CD4-positive, alpha-beta T cell treated with Interleukin-21 for 1 hour (primary cell): Measurements from ENCODE around the gene NFX1.
"Not testable (repeated sequence)": the region's sequence is repeated elsewhere in the genome, so short reads cannot be mapped to it uniquely, and the experiment has no call there.

ENCODE experiments used
- DNase-seq: peaks from one replicate; pipeline ENCODE4 v3.0.0-alpha.2; 2020

Gene NFX1

DNA sequence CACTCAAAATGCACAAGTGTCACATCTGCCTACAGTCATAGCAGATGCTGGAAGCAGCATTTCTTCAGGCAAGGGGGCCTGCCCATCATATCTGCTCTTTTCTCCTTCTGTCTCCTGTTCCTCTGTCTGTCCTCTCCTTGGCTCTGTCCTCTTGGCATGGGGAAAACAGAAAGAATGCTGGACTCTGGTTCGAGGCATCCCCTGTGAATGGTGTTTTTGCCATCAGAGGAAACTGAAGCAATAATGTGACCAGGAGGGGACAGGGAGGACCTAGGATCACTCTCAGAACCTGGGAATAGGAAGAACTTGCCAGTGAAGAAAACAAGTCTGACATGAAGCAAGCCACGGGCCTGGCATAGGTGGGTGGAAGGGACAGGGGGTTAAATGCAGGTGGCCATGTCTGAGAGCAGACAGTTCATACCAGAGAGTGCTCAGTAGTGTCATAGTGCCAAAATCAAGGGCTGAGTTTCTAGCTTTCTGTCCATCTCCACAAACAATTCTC, 76.7 kb downstream of the NFX1 start:
- DNase-seq: no peak

DNA sequence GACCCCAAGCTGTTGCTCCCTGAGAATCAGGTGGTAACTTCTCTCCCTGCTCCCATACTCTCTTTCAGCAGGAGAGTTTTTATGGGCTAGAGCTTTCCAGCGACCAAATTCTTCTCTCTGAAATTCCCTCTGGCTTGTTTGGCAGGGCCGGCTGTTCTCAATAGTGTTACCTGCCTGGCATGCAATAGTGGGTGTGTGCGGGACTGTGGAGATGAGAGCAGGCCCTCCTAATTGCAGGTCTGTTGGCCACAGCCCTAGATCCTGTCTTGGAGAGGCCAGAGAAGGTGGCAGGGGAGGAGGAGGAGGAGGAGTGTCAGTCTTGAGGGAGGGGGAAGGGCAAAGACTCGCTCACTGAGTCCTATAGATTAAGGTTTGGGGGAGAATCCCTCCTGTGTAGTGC, 82.6 kb downstream of the NFX1 start:
- no peak for DNase-seq

DNA sequence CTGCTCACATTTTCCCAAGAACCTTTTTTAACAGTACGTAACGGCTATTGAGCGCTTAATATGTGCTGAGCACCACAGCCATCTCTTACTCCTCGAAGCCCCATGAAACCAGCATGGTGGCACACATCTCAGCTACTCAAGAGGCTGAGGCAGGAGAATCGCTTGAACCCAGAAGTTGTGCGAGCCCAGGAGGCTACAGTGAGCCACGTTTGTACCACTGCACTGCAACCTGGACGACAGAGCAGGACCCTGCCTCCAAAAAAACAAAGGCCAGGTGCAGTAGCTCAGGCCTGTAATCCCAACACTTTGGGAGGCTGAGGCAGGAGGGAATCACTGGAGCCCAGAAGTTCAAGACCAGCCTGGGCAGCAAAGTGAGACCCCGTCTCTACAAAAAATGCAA, 83.9 kb downstream of the NFX1 start:
- DNase-seq: no peak

DNA sequence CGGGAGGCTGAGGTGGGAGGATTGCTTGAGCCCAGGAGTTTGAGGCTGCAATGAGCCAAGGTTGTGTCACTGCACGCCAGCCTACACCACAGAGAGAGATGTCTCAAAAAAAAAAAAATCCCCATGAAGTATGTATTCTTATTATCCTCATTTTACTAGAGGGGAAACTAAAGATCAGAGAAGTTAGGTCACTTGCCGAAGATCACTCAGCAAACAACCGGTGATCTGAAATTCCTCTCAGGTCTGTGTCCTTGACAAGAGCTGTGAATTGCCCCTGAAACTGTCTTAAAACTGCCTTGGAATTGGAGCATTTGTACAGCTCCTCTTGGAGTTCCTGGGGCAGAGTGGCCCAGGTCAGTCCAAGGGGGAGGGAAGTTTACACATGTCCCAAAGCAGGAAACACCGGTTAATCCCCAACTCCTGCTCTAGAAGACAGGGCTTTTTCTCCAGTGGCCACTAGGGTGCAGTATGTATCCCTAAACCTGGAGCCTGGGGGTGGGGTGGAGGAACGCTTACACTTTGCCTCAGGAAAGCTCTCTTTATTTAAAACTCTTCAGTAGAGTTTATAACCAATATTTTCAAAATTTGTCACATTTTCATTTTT, 84.4 kb downstream of the NFX1 start:
- peak; percentile 71 for DNase-seq

DNA sequence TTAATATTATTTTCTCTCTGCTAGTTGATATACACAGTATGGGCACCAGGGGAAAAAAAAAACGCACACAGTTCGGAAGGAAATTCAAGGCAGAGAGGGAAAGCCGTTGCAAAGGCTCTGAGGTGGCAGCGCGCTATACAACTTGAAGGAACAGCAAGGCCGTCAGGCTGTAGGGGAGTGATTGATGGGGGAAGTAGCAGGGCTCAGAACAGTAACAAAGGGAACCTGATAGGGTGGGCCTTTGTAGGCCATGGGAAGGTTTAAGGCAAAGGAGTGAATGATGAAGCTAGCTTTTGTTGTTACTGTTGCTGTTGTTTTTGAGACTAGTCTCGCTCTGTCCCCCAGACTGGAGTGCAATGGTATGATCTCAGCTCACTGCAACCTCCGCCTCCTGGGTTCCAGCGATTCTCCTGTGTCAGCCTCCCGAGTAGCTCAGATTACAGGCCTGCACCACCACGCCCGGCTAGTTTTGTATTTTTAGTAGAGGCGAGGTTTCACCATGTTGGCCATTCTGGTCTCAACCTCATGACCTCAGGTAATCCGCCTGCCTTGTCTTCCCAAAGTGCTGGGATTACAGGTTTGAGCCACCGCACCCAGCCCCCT, 85.0 kb downstream of the NFX1 start:
- no peak for DNase-seq

DNA sequence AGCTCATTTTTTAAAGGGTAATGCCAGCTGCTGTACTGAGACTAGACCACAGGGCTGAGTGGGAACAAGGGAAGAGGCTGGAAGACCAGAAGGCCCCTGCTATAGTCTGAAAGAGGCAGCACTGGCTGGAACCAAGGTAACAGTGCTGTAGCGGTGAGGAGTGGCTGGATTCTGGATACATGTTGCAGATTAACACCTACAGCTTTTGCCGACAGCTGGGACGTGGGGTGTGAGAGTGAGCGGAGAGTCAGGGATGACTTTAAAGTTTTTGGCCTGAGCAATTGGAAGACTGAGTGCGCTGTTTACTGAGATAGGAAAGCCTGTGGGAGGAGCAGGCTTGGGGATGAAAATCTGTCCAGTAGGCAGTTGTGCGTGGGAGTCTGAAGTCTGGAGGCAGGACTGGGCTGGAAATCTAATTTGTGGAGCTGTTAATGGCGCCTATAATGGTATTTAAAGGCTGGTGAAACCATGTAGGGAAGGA, 85.6 kb downstream of the NFX1 start:
- no peak for DNase-seq

DNA sequence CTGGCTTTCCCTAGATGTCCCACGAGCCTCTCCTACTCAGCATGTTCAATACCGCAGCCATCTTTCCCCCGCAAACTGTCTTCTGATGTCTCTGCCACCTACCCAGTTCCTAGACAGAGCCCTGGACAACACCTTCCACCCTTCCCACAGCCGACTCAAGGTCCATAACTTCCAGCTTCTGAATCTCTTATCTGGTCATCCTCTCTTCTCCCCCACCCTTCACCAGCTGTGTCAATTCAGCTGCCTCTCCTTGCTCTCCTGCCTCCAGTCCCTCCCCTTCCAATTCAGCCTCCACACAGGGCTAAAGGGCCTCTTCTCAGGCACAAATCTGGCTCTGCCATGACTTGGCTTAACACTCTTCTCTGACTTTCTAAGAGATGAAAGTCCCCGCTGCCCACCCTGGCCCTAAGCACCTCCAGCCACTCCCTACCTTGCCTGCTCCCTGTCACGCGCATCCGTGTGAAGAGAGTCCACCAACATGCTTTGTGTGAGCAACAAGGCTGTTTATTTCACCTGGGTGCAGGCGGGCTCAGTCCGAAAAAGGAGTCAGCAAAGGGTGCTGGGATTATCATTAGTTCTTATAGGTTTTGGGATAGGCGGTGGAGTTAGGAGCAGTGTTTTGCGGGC, 86.9 kb downstream of the NFX1 start:
- DNase-seq: no peak

DNA sequence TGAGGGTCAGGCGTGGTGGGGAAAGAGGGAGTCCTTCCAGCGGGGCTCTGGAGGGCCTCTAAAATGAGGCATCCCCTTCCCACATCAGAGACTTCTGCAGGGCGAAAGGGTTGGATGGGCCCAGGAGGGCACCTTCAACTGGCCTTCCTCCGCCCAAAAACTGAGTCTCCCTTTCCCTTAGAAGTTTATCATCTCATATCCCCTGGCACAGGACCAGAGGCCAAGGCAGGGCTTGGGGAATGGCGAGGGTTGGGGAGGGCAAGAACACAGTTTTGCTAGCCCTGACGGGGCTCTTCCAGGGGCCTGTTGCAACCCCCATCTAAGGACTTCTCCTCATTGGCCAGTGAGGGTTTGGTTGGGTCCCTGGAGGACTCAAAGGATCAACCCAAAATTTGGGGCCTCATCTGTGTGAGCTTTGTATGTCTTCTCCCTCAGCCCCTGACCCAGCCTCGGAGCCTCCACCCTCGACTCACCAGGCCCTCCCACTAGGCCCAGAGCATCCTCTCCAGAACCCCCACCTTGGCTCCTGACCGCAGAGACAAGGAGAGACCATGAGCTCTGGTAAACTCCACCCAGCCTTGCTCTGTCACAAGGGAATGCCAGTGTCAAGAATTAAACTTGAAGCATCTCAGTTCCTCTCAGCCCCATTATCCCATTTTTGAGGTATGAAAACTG, 87.9 kb downstream of the NFX1 start:
- DNase-seq: no peak

DNA sequence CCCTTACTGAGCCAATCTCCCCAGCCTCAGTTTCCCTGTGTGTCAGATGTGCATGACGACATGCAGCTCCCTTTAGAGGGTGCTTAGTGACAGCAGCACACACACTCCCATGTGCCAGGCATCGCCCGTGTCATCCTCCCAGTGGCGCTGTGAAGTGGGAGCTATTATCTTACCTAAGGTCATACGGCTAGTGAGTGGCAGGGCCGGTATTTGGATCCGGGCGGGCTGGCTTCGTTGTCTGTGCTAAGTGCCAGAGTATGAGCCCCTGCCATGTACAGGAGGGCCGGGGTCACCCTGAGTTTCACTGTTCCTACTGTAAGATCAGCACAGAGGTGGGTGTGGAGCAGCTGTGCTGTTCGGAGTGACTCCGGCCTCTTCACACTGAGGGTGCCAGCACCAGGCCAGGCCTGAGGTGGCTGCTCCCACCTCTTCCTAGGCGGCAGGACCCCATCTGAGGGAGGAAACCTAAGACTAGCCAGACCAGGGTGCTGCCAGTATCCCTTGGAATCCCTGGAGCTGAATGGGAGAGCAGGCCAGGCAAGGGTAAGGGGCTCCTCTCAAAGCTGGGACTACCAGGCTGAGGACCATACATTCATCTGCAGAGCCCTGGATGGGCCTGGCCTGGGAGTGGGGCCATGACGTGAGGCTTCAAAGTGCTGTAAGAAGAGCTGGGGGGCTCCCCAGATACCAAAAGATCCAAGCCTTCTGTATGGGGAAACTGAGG, 89.5 kb downstream of the NFX1 start:
- no peak for DNase-seq

DNA sequence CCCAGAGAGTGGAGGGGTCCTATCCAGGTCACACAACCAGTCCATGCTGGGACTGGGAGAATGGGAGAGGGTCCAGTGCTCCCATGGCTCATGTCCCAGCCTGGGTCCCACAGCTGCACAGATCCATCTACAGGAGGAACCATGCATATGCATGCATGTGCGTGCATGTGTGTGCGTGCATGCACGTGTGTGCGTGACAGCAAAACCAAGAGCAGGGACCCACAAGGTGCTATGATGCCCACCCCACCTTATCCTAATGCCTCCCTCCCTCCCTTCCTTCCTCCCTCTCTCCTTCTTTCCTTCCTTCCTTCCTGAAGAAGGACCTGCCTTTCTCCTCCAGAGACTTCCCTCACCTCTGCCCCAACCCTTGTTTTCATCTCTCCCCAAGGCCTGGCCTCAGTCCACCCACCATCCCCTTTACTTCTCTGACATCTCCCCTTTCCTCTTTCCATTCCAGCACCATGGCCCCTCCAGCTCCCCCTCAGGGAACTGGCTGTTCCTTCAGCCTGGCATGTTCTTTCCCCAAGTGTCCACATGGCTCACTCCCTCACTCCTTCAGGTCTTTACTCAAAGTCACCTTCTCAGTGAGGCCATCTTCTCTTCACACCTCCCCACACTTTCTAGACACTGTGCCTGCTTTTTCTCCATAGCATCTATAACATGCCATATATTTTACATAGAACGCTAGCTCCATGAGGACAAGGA, 90.2 kb downstream of the NFX1 start:
- DNase-seq: no peak

DNA sequence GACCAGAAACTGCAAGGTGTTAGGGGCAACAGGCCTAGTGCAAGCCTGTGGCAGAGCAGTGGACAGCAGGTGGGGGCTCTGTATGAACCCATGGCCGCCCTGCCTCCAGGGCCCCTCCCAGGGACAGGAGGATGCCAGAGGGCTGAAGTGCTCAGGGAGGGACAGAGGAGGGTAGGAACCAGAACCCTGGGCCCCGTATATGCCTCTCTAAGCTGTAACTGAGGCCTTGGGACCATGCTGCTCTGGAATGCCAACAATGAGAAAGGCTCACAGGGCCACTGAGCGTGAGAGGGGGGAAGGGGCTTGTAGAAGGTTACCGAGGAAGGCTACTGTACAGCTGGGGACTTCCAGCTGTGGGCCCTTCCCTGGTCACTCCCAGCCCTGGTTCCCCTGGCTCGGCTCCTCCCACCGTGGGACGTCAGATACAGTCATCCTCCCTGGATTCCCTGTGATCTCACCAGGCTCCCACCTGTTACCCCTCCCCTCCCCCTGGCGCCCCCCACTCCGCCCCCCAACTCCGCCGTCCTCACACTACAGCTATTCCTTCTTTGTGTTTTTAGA, 91.0 kb downstream of the NFX1 start:
- DNase-seq: no peak

DNA sequence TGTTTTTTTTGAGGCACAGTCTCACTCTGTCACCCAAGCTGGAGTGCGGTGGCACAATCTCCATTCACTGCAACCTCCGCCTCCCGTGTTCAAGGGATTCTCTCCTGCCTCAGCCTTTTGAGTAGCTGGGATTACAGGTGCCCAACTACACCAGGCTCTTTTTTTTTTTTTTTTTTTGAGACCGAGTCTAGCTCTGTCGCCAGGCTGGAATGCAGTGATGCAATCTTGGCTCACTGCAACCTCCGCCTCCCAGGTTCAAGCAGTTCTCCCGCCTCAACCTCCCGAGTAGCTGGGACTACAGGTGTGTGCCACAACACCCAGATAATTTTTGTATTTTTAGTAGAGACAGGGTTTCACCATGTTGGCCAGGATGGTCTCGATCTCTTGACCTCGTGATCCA, 92.1 kb downstream of the NFX1 start:
- DNase-seq: not testable (repeated sequence)

DNA sequence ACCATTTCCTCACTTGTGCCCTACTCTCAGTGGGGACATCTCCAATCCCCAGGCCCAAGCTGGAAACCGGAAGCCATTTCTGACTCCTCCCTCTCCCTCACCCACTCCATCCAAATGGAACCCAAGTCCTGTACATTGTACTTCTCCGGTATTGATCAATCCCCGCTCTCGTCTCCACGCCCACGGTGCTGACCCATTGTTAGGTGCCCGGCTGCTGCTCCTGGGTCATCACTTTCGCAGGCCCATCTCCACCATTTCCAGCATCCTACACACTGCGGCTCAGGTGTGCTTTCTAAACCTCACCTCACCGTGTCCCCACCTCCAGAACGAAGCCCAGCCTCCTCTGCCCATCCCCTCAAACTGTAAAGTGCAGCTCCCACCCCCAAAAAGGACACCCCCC, 93.1 kb downstream of the NFX1 start:
- DNase-seq: not testable (repeated sequence)

DNA sequence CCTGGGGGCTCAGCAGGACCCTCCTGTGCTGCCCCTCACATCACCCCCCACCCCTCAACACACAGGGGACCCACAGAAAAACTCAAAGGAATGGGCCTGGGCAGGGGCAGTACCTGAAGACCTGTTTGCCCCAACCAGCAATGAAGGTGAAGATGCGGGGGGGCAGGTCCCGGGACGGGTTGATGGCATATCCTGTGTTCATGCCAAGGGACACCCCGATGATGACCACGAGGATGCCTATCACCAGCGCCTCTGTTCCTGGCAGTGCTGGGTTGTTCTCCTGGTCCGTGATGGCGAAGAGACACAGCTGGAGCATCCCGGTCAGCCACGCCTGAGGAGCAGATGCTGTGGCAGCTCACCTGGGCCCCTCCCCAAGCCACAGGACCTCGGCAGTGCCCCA, 95.2 kb downstream of the NFX1 start:
- not testable (repeated sequence) for DNase-seq

DNA sequence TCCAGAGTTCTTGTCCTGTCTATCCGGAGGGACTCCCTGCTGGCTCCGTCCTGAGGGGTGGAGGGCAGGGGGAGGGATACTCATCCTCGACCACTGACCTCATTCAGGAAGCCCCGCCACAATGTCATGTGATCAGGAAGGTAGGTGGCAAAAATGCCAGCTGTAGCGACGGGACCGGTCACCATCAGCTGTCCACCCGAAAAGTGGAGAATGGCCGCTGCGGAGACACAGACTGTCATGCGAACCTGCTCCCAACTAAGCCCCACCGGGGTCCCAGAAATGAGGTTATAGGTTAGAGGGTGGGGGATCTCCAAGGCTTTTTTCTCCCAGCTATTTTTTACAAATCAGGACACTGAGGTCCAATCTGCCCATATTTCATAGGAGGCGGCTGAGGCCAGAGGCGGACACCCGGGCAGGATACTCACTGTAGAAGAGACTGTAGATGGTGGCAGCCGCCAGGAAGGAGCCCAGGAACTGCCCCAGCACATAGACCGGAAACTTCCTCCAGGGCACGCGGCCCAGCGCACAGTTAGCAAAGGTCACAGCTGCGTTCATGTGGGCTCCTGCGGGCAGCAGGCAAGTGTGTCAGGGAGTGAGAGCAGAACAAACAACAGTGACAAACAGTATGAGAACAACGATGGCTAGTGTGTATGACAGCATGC, 95.8 kb downstream of the NFX1 start:
- DNase-seq: not testable (repeated sequence)

DNA sequence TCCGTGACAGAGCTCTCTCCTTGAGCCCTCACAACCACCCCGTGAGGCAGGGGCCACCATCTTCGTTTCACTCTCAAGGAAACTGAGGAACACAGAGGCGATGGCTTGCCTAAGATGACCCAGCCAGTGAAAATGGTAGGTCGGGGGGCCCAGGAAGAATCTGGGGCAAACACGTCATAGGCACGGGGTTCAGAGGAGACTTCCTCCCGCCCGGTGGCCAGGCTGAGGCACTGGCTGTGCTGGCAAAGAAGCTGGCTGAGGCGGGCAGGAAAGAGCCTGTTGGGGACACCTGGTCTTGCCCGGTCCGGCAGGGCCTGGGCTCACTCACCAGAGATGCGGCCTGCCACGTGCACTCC, 96.3 kb downstream of the NFX1 start:
- DNase-seq: not testable (repeated sequence)

DNA sequence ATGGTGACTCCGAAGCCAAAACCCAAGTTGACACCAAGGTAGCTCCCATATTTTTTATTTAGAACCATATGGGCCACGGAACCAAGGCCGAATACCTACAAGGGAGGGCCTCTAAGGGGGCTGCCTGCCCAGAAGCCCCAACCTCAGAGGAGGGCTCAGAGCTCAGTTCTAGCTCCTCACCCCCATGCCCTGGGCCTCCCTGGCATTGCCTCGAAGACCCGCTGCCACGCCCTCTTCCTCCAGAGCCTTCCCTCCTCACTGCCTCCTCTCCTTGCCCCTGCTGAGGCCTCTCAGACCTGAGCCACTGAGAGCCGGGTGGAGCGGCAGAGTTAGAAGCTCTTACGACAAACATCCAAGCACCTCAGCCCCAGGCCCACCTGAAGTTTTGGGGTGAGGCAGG, 96.7 kb downstream of the NFX1 start:
- not testable (repeated sequence) for DNase-seq

DNA sequence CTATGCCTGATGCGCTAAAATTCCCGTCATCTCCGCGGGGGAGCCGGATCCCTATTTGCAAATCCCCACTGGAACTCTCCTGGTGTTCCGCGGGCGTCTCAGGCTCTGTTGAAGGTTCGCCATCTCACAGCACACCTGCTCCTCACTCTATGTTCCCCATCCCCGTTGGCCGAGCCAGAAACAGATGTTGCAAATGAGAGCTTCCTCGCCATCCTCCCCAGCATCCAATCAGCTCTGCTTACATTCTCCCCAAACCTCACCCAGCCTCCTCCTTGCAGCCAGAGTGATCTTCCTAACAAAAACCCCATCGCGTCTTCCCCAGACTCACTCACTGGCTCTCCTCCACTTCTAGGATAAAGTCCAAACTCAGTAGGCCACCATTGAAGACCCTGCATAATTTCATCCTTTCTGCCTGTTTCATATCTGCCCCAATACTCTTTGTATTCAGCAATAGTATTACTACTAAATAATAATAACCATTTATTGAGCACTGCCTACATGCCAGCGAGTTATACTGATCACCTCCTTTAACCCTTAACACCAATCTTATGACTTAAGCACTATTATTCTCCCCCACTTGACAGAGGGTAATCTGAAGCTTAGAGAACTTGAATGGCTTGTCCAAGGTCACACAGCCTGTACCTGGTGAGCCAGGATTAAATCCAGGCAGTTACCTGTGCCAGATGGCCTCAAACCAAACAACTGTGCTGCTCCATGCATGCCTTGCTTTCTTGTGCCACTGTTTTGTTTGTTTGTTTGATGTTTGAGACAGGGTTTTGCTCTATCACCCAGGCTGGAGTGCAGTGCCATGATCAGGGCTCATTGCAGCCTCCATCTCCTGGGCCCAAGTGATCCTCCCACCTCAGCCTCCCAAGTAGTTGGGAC, 98.0 kb downstream of the NFX1 start:
- no peak for DNase-seq

DNA sequence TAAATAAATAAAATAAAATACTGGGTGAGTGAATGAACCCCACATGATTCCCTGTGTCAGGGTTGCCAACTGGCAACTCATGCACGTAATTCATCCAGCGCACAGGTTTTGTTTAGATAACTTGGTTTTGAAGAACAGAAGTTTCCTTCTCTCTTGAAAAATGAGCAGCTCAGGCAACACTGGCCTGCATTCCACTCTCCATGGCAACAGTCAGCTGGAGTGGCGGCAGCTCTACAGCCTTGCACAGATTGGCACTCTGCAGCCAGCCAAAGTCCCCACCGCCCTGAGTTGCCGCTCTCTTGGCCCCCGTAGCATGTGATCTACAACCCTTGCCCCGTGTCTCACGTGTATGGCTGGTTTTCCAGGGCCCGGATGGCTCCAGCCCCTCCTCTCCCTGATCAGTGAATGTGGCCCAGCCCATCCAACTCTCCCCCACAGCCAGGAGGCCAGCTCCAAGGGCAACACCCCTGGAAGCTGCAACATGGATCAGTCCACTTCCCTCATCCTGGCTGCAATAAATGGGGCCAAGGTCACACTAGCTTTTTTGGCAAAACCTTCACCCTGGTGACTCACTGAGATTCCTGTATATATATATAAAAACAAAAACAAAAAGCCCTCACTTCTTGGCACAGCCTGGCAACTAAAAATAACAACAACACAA, 100.9 kb downstream of the NFX1 start:
- not testable (repeated sequence) for DNase-seq

DNA sequence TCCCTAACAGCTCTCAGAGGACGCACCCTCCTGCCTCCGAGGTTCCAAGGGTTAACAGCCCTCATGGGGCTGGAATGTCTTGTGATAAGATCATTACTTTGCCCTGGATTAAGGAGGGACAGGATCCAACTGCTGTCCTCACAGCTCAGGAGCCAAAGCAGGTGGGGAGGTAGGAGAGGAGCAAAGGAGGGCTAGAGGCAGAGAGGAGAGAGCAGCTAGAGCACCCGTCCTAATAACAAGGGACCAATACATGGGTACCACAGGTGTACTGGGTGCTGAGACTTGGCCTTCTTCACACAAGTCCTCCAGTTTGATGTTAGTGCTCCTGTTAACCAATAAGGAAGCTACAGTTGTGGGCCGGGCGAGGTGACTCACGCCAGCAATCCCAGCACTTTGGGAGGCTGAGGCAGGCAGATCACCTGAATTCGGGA, 102.3 kb downstream of the NFX1 start:
- DNase-seq: not testable (repeated sequence)
